Urinary bladder (tissue), 4 donors: ENCODE results near the gene SEMA3D. TPM values are rescaled to one million over a fixed set of nuclear protein-coding genes. Genes with fewer than 3 reads are reported as not detected.

Experiments
- DNase-seq: peaks from one replicate; pipeline ENCODE4 v3.0.0-alpha.2; 2015; ENCODE audit errors: extremely low spot score
- H3K27ac ChIP-seq: one replicate; pipeline ENCODE4 v1.5.1; 2013; ENCODE audit warnings: low read depth, mild to moderate bottlenecking, moderate library complexity
- H3K36me3 ChIP-seq: one replicate; pipeline ENCODE4 v1.6.1; 2013; ENCODE audit warnings: mild to moderate bottlenecking, moderate library complexity; ENCODE audit not compliant: insufficient read depth
- H3K4me1 ChIP-seq: one replicate; pipeline ENCODE4 v1.6.1; 2013; ENCODE audit warnings: mild to moderate bottlenecking, moderate library complexity; ENCODE audit not compliant: insufficient read depth
- H3K4me3 ChIP-seq: one replicate; pipeline ENCODE4 v1.5.1; 2013; ENCODE audit warnings: low read depth, low read length
- WGBS: extraction: QIAGEN DNeasy Blood & Tissue Kit; methylation state at CpG from one replicate; pipeline ENCODE4 v1.1.7; 2013; 5-methylcytosine and 5-hydroxymethylcytosine counted together
- polyA plus RNA-seq: library from polyadenylated mRNA; stranded (reverse); fragments of 200-250 nt; gene quantifications from one replicate; pipeline ENCODE4 v1.2.3, GENCODE V29; 2013
- total RNA-seq: library from RNA; depleted of rRNA; stranded (reverse); fragments of >200 nt; gene quantifications from one replicate; pipeline ENCODE4 v1.2.3, GENCODE V29; 2014
- donor health status: healthy with polysubstance abuse.
- donor health status: healthy.

SEMA3D gene
- total and polyA plus RNA-seq, 2 donors, result 3.8 to 102 TPM

- no peaks in the 10 kb centered on the region for H3K4me1 ChIP-seq
- H3K27ac ChIP-seq, result no peak overlapping the region
- 83% methylated on average over 4 of the region's 4 CpGs for WGBS
- H3K36me3 ChIP-seq, result peaks cover 1% of the 10 kb centered on the region
- no peak overlapping the region for H3K4me3 ChIP-seq
- DNase-seq, result no peak
Observed at GRCh38 chr7:85052056-85052737, 134.7 kb downstream of the SEMA3D start.

GRCh38 chr7:85046534-85046933, 140.3 kb downstream of the SEMA3D start:
- Histone ChIP-seq H3K36me3 (peaks cover 1% of the 10 kb centered on the region), H3K27ac (no peak overlapping the region), H3K4me3 (no peak overlapping the region), H3K4me1 (no peaks in the 10 kb centered on the region)
- no peak for DNase-seq
- WGBS, result 93% methylated on average over 1 of the region's 1 CpG

GRCh38 chr7:85041605-85042216, 145.1 kb downstream of the SEMA3D start:
- WGBS, result 66% methylated on average over 6 of the region's 6 CpGs
- Histone ChIP-seq H3K4me3 (no peak overlapping the region), H3K27ac (no peak overlapping the region), H3K4me1 (no peaks in the 10 kb centered on the region), H3K36me3 (no peaks in the 10 kb centered on the region)
- DNase-seq, result peak; percentile 37

- DNase-seq, result no peak
- Histone ChIP-seq H3K27ac (no peak overlapping the region), H3K4me3 (no peak overlapping the region), H3K36me3 (no peaks in the 10 kb centered on the region), H3K4me1 (no peaks in the 10 kb centered on the region)
- 92% methylated on average over 11 of the region's 11 CpGs for WGBS
Observed at GRCh38 chr7:85039196-85039923, 147.5 kb downstream of the SEMA3D start.

GRCh38 chr7:85038466-85038865, 148.4 kb downstream of the SEMA3D start:
- no peaks in the 10 kb centered on the region for H3K4me1 ChIP-seq
- no peaks in the 10 kb centered on the region for H3K36me3 ChIP-seq
- DNase-seq, result no peak
- no peak overlapping the region for H3K27ac ChIP-seq
- WGBS, result 58% methylated on average over 2 of the region's 2 CpGs
- H3K4me3 ChIP-seq, result no peak overlapping the region

GRCh38 chr7:85033263-85033662, 153.6 kb downstream of the SEMA3D start:
- WGBS, result 56% methylated on average over 7 of the region's 7 CpGs
- DNase-seq, result no peak
- H3K36me3 ChIP-seq, result no peaks in the 10 kb centered on the region
- H3K4me3 ChIP-seq, result no peak overlapping the region
- no peak overlapping the region for H3K27ac ChIP-seq
- no peaks in the 10 kb centered on the region for H3K4me1 ChIP-seq

GRCh38 chr7:85031475-85031874, 155.4 kb downstream of the SEMA3D start:
- Histone ChIP-seq H3K4me1 (no peaks in the 10 kb centered on the region), H3K27ac (no peak overlapping the region), H3K36me3 (no peaks in the 10 kb centered on the region), H3K4me3 (no peak overlapping the region)
- DNase-seq, result no peak
- 48% methylated on average over 3 of the region's 3 CpGs for WGBS

GRCh38 chr7:85030893-85031292, 156.0 kb downstream of the SEMA3D start:
- H3K4me3 ChIP-seq, result no peak overlapping the region
- H3K27ac ChIP-seq, result no peak overlapping the region
- DNase-seq, result peak; percentile 36
- H3K4me1 ChIP-seq, result no peaks in the 10 kb centered on the region
- H3K36me3 ChIP-seq, result no peaks in the 10 kb centered on the region

GRCh38 chr7:85025312-85025756, 161.5 kb downstream of the SEMA3D start:
- no peak overlapping the region for H3K27ac ChIP-seq
- WGBS, result 80% methylated on average over 3 of the region's 3 CpGs
- H3K4me1 ChIP-seq, result no peaks in the 10 kb centered on the region
- H3K4me3 ChIP-seq, result no peak overlapping the region
- no peak for DNase-seq
- H3K36me3 ChIP-seq, result no peaks in the 10 kb centered on the region

- Histone ChIP-seq H3K4me1 (no peaks in the 10 kb centered on the region), H3K4me3 (no peak overlapping the region), H3K27ac (no peak overlapping the region), H3K36me3 (no peaks in the 10 kb centered on the region)
- WGBS, result 84% methylated on average over 4 of the region's 4 CpGs
- DNase-seq, result no peak
Observed at GRCh38 chr7:85023916-85024315, 162.9 kb downstream of the SEMA3D start.

- Histone ChIP-seq H3K27ac (no peak overlapping the region), H3K36me3 (no peaks in the 10 kb centered on the region), H3K4me1 (no peaks in the 10 kb centered on the region), H3K4me3 (no peak overlapping the region)
- 34% methylated on average over 2 of the region's 2 CpGs for WGBS
- peak; percentile 42 for DNase-seq
Observed at GRCh38 chr7:85023066-85023712, 163.7 kb downstream of the SEMA3D start.

- WGBS, result 81% methylated on average over 5 of the region's 5 CpGs
- DNase-seq, result no peak
Observed at GRCh38 chr7:85022064-85022697, 164.7 kb downstream of the SEMA3D start.

GRCh38 chr7:85021101-85021704, 165.7 kb downstream of the SEMA3D start:
- Histone ChIP-seq H3K36me3 (no peaks in the 10 kb centered on the region), H3K4me3 (no peak overlapping the region), H3K27ac (no peak overlapping the region), H3K4me1 (no peaks in the 10 kb centered on the region)
- 93% methylated on average over 4 of the region's 4 CpGs for WGBS
- no peak for DNase-seq

More at GRCh38 chr7:85022064-85022697, 164.7 kb downstream of the SEMA3D start:
- Histone ChIP-seq H3K36me3 (no peaks in the 10 kb centered on the region), H3K4me3 (no peak overlapping the region), H3K4me1 (no peaks in the 10 kb centered on the region), H3K27ac (no peak overlapping the region)
